ENCODE data around the gene FAM124A. TPM values are rescaled to one million over a fixed set of nuclear protein-coding genes. Genes with fewer than 3 reads are reported as not detected.

Gene FAM124A
- total RNA-seq, 1 donor from 2014 or later = 1.5 TPM

- DNase-seq (ENCODE audit: low spot score, unreplicated experiment) = no peak
- Mint-ChIP-seq H3K36me3 (ENCODE audit: insufficient read depth) (no peaks in the 10 kb centered on the region), H3K27me3 (peaks cover 24% of the 10 kb centered on the region), H3K4me3 (ENCODE audit: low read depth) (no peak overlapping the region), H3K9me3 (ENCODE audit: low read depth) (no peaks in the 10 kb centered on the region), H3K4me1 (ENCODE audit: low read depth) (peaks cover 3% of the 10 kb centered on the region), H3K27ac (no peak overlapping the region)
- no peak for TF ChIP-seq CTCF (IDR thresholded peaks at IDR 0.05; ENCODE audit: unreplicated experiment)
These were observed 15.6 kb upstream of the FAM124A start for GRCh38 chr13:51206584-51206983.

GRCh38 chr13:51207881-51208280, 14.3 kb upstream of the FAM124A start:
- DNase-seq (ENCODE audit: low spot score, unreplicated experiment) = no peak
- Mint-ChIP-seq H3K4me3 (ENCODE audit: low read depth) (no peak overlapping the region), H3K36me3 (ENCODE audit: insufficient read depth) (no peaks in the 10 kb centered on the region), H3K27me3 (peaks cover 31% of the 10 kb centered on the region), H3K4me1 (ENCODE audit: low read depth) (peaks cover 3% of the 10 kb centered on the region), H3K27ac (no peak overlapping the region), H3K9me3 (ENCODE audit: low read depth) (no peaks in the 10 kb centered on the region)
- TF ChIP-seq CTCF (IDR thresholded peaks at IDR 0.05; ENCODE audit: unreplicated experiment) = no peak

- Mint-ChIP-seq H3K4me1 (ENCODE audit: low read depth) (peaks cover 3% of the 10 kb centered on the region), H3K4me3 (ENCODE audit: low read depth) (no peak overlapping the region), H3K27ac (no peak overlapping the region), H3K36me3 (ENCODE audit: insufficient read depth) (no peaks in the 10 kb centered on the region), H3K27me3 (peaks cover 33% of the 10 kb centered on the region), H3K9me3 (ENCODE audit: low read depth) (no peaks in the 10 kb centered on the region)
- TF ChIP-seq CTCF (IDR thresholded peaks at IDR 0.05; ENCODE audit: unreplicated experiment) = no peak
- no peak for DNase-seq (ENCODE audit: low spot score, unreplicated experiment)
These were observed 13.5 kb upstream of the FAM124A start for GRCh38 chr13:51208716-51209115.

GRCh38 chr13:51211910-51212309, 10.3 kb upstream of the FAM124A start:
- no peak overlapping the region for H3K4me3 Mint-ChIP-seq (ENCODE audit: low read depth)
- H3K27ac Mint-ChIP-seq = no peak overlapping the region
- H3K36me3 Mint-ChIP-seq (ENCODE audit: insufficient read depth) = no peaks in the 10 kb centered on the region
- no peak for TF ChIP-seq CTCF (IDR thresholded peaks at IDR 0.05; ENCODE audit: unreplicated experiment)
- DNase-seq (ENCODE audit: low spot score, unreplicated experiment) = no peak
- H3K9me3 Mint-ChIP-seq (ENCODE audit: low read depth) = no peaks in the 10 kb centered on the region
- H3K27me3 Mint-ChIP-seq = peaks cover 43% of the 10 kb centered on the region
- peaks cover 3% of the 10 kb centered on the region for H3K4me1 Mint-ChIP-seq (ENCODE audit: low read depth)

- Mint-ChIP-seq H3K4me3 (ENCODE audit: low read depth) (no peak overlapping the region), H3K27me3 (peaks cover 43% of the 10 kb centered on the region), H3K4me1 (ENCODE audit: low read depth) (peaks cover 3% of the 10 kb centered on the region), H3K9me3 (ENCODE audit: low read depth) (no peaks in the 10 kb centered on the region), H3K36me3 (ENCODE audit: insufficient read depth) (no peaks in the 10 kb centered on the region), H3K27ac (no peak overlapping the region)
- no peak for DNase-seq (ENCODE audit: low spot score, unreplicated experiment)
- no peak for TF ChIP-seq CTCF (IDR thresholded peaks at IDR 0.05; ENCODE audit: unreplicated experiment)
These were observed 9.4 kb upstream of the FAM124A start for GRCh38 chr13:51212758-51213157.

Data from progenitor cell of endocrine pancreas (in vitro differentiated cells).